Loucy (cell line): ENCODE data around the gene PDK4.

Experiments
- H2AFZ ChIP-seq: fragments of 200-600 bp; sonication (generic); 2 replicates; pipeline ENCODE4 v1.6.0; 2016; ENCODE audit warnings: antibody characterized with exemption, mild to moderate bottlenecking, low read length, moderate library complexity
- H3F3A ChIP-seq: fragments of 200-600 bp; 2 replicates; pipeline ENCODE4 v1.6.0; 2016; ENCODE audit warnings: antibody characterized with exemption, low read depth, mild to moderate bottlenecking
- H3K27me3 ChIP-seq: fragments of 200-600 bp; sonication (generic); 2 replicates; pipeline ENCODE4 v1.6.1; 2014; ENCODE audit warnings: low read length, mild to moderate bottlenecking; ENCODE audit not compliant: insufficient read depth, poor library complexity, severe bottlenecking
- H3K36me3 ChIP-seq: fragments of 200-600 bp; sonication (generic); 2 replicates; pipeline ENCODE4 v1.6.1; 2016; ENCODE audit warnings: low read length; ENCODE audit not compliant: insufficient read depth
- H3K4me1 ChIP-seq: fragments of 200-600 bp; sonication (generic); 2 replicates; pipeline ENCODE4 v1.5.1; 2014; ENCODE audit warnings: low read length, mild to moderate bottlenecking; ENCODE audit not compliant: insufficient read depth, poor library complexity, severe bottlenecking
- H3K4me2 ChIP-seq: fragments of 200-600 bp; sonication (generic); 2 replicates; pipeline ENCODE4 v1.6.0; 2014; ENCODE audit warnings: antibody characterized with exemption, low read length, low read depth, mild to moderate bottlenecking; ENCODE audit not compliant: poor library complexity, severe bottlenecking
- H3K4me3 ChIP-seq: fragments of 200-600 bp; sonication (generic); 2 replicates; pipeline ENCODE4 v1.5.1; 2014; ENCODE audit warnings: low read length, mild to moderate bottlenecking, mixed read lengths; ENCODE audit not compliant: poor library complexity, severe bottlenecking
- H3K79me2 ChIP-seq: fragments of 200-600 bp; sonication (generic); 2 replicates; pipeline ENCODE4 v1.6.1; 2014; ENCODE audit warnings: low read length; ENCODE audit not compliant: insufficient read depth
- H3K9ac ChIP-seq: fragments of 200-600 bp; sonication (generic); 2 replicates; pipeline ENCODE4 v1.6.0; 2014; ENCODE audit warnings: mild to moderate bottlenecking, low read depth, low read length, moderate library complexity; ENCODE audit not compliant: poor library complexity, severe bottlenecking
- H3K9me2 ChIP-seq: fragments of 200-600 bp; sonication (generic); replicated peaks from 2 replicates; pipeline ENCODE4 v1.6.1; 2016; ENCODE audit warnings: low read depth, low read length, mixed read lengths
- H3K9me3 ChIP-seq: fragments of 200-600 bp; sonication (generic); 2 replicates; pipeline ENCODE4 v1.6.1; 2014; ENCODE audit warnings: mild to moderate bottlenecking, antibody characterized with exemption, low read length, low read depth; ENCODE audit not compliant: insufficient read depth
- H4K20me1 ChIP-seq: fragments of 200-600 bp; sonication (generic); 2 replicates; pipeline ENCODE4 v1.6.0; 2014; ENCODE audit warnings: antibody characterized with exemption, low read length, mild to moderate bottlenecking; ENCODE audit not compliant: insufficient read depth, poor library complexity, severe bottlenecking
- CTCF ChIP-seq: fragments of 200-600 bp; sonication (generic); conservative IDR thresholded peaks from 2 replicates; pipeline ENCODE4 v1.5.1; 2014; ENCODE audit warnings: mild to moderate bottlenecking, antibody characterized with exemption, low read length
- EZH2phosphoT487 ChIP-seq: fragments of 200-600 bp; IDR thresholded peaks from 2 replicates; pipeline ENCODE4 v1.6.1; 2018; ENCODE audit warnings: antibody characterized with exemption, mild to moderate bottlenecking, moderate library complexity, borderline replicate concordance

Gene PDK4

GRCh38 chr7:95585426-95585789 is 10.9 kb downstream of the PDK4 start:
- Histone ChIP-seq H3K79me2 (no peaks in the 10 kb centered on the region), H3K27me3 (no peaks in the 10 kb centered on the region), H3K9me2 (no peaks in the 10 kb centered on the region), H3K9ac (no peak overlapping the region), H3K4me1 (no peaks in the 10 kb centered on the region), H3K4me3 (no peak overlapping the region), H3F3A (no peaks in the 10 kb centered on the region), H3K36me3 (no peaks in the 10 kb centered on the region), H3K9me3 (no peaks in the 10 kb centered on the region), H3K4me2 (no peak overlapping the region), H2AFZ (no peak overlapping the region), H4K20me1 (no peaks in the 10 kb centered on the region)
- TF ChIP-seq EZH2phosphoT487 (no peak), CTCF (no peak)

GRCh38 chr7:95584769-95585425 is 11.4 kb downstream of the PDK4 start:
- no peaks in the 10 kb centered on the region for H3K27me3 ChIP-seq
- no peak overlapping the region for H2AFZ ChIP-seq
- H3K9me2 ChIP-seq, result no peaks in the 10 kb centered on the region
- H3K9ac ChIP-seq, result no peak overlapping the region
- no peaks in the 10 kb centered on the region for H3K79me2 ChIP-seq
- no peak for TF ChIP-seq EZH2phosphoT487
- TF ChIP-seq CTCF, result no peak
- no peaks in the 10 kb centered on the region for H3K36me3 ChIP-seq
- H3K4me2 ChIP-seq, result no peak overlapping the region
- H3K9me3 ChIP-seq, result no peaks in the 10 kb centered on the region
- no peak overlapping the region for H3K4me3 ChIP-seq
- no peaks in the 10 kb centered on the region for H3K4me1 ChIP-seq
- no peaks in the 10 kb centered on the region for H4K20me1 ChIP-seq
- no peaks in the 10 kb centered on the region for H3F3A ChIP-seq

- Histone ChIP-seq H4K20me1 (no peaks in the 10 kb centered on the region), H3F3A (no peaks in the 10 kb centered on the region), H2AFZ (no peak overlapping the region), H3K79me2 (no peaks in the 10 kb centered on the region), H3K27me3 (no peaks in the 10 kb centered on the region), H3K9ac (no peak overlapping the region), H3K36me3 (no peaks in the 10 kb centered on the region), H3K9me3 (no peaks in the 10 kb centered on the region), H3K4me2 (no peak overlapping the region), H3K9me2 (no peaks in the 10 kb centered on the region), H3K4me3 (no peak overlapping the region), H3K4me1 (no peaks in the 10 kb centered on the region)
- TF ChIP-seq EZH2phosphoT487, result no peak
- TF ChIP-seq CTCF, result no peak
These were observed 12.3 kb downstream of the PDK4 start for GRCh38 chr7:95583834-95584621.
